Measurements from ENCODE around the gene PSMD4.
A peak's percentile ranks its signal among the peaks of the same experiment; 100 is the strongest.
"Not testable (repeated sequence)": the region's sequence is repeated elsewhere in the genome, so short reads cannot be mapped to it uniquely, and the experiment has no call there.

The PSMD4 gene

DNA sequence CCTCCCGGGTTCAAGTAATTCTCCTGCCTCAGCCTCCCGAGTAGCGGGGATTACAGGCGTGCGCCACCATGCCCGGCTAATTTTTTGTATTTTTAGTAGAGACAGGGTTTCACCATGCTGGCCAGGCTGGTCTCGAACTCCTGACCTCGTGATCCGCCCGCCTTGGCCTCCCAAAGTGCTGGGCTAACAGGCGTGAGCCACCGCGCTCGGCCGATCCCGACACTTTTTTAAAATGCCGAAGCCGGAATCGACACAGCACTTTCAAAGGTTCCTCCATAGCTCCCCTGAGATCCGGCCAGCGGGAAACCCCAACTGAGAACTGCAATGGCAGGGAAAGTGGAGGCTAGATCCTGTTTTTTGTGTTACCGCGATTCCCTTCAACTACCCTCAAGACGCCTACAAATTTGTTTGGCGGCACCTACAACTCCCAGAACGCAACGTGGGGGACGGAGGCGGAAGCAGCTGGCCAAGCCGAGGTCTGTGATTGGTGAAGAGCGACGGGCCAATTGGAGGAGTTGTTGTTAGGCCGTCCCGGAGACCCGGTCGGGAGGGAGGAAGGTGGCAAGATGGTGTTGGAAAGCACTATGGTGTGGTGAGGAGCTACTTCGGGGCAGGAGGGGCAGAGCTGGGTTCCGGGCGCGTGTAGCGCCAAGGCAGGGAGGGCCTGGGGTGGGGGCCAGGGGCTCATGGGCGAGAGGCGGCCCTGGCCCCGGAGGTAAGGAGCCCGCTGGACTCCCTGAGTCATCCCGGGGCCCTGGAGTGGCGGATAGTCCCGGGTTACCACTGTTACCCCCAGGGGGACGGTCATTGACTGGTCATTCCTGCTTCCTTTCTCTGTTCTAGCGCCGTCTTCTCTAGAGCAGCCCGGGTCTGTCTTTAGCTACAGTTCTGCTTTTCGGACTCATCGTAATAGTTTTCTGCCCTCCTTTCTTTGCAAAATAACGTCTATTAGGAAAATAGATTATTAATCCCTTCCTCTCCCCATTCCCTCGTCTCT is at the start of gene PSMD4:
Gene PSMD4, plus strand, starts transcription at position 518 of the 997 bp plus-strand sequence. Its CDS starts 49 bp downstream, at position 567.
- peak; percentile 85 to 88 for DNase-seq

DNA sequence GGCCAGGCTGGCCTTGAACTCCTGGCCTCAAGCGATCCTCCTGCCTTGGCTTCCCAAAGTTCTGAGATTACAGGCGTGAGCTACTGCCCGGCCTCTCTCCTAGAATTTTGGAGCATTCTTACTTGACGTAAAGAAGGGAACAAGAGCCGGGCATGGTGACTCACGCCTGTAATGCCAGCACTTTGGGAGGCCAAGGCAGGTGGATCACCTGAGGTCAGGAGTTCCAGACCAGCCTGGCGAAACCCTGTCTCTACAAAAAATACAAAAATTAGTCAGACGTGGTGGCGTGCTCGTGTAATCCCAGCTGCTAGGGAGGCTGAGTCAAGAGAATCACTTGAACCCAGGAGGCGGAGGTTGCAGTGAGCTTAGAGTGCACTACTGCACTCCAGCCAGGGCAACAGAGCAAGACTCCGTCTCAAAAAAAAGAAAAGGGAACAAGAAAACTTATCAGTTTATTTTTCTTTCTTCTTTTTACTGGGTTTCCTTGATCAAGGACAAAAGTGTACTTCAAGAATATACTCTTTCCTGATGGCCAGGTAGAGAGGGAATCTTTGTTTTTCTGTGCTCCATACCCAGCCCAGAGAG is 49.1 kb upstream of the PSMD4 start:
- not testable (repeated sequence) for DNase-seq

DNA sequence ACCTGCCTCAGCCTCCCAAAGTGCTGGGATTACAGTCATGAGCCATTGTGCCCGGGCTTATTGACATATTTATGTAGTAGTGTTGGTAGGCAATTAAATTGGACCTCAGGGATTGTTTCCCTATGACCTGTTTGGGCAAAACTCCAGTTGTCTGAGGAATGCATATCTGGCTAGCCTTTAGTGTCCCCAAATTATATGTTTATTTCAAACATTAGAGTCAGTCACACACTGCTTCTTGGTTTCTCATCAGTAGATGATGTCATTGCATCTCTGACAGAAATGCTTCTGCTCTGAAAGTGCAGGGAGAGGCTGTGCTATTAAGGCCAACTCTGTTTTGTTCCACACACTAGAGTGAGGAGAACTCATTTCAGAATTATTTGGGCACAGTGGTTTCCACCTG is 43.7 kb upstream of the PSMD4 start:
- no peak for DNase-seq

DNA sequence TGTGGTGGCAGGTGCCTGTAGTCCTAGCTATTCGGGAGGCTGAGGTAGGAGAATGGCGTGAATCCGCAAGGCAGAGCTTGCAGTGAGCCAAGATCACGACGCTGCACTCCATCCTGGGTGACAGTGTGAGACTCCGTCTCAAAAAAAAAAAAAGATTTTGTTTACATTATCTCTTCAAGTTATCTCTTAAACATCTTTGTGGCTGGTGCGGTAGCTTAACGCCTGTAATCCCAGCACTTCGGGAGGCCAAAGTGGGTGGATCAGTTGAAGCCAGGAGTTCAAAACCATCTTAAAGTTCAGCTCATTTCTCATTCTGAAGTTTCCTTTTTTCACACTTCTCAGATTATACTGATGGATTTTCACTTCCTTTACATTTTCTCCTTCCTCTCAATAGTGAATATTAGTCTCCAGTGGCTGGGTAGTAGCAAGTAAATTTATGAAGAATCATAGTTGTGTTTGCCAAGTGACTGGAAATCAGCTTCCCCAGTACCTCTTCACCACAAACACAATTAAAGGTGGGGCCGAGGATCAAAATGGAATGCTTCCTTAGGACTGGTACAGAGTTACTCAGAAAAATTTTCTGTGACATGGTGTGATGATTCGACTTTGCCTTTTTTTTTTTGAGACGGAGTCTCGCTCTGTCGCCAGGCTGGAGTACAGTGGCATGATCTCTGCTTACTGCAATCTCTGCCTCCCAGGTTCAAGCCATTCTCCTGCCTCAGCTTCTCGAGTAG is 42.4 kb upstream of the PSMD4 start:
- DNase-seq = no peak

DNA sequence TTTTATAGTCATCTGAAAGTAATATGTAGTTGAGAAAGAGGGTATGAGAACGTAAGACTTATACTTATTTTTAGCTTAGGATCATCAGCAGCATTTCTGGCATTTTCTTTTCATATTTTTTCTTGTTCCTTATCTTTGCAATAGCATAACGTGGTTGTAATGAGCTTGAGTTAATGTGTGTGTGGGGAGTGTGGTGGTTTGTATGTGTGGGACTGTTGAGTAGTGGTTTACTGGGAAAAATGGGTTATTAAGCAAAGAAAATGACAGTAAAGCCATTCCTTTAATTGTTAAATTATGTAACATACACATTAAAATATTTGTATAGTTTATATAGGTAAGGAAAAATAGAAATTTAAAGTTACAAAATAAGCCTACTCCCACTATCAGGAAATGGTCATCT is 41.0 kb upstream of the PSMD4 start:
- DNase-seq = no peak

DNA sequence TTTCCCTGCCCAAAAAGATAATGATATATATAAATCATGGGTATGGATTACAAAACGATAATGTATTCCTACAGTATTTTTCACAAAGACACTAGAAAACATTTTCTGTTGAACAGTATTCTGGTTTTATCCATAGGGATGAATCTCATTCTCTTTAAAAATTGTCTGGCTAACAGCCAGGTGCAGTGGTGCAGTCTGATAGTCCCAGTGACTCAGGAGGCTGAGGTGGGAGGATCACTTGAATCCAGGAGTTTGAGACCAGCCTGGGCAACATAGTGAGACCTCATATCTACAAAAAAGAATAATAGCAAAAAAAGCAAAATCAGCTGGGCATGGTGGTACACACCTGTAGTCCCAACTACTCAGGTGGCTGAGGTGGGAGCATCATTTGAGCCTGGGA is 32.9 kb upstream of the PSMD4 start:
- no peak for DNase-seq

DNA sequence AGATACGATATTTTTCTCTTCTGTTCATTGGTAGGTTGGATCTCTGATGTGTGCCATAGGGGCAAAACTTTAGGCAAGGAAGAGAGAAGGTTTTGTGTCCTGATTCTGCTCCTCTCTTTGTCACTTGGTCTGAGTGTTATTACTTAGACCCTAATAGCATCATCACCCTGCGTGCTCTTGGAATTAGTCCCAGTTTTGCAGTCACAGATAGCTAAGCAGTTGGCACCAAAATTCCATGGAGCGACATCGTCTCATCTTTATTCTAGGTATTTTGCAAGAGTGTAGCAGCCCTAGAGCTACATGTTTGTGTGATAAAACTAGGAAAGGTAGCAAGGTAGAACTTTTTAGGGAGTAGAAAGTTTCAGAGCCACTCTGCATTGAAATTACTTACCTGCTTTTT is 32.4 kb upstream of the PSMD4 start:
- DNase-seq = no peak

DNA sequence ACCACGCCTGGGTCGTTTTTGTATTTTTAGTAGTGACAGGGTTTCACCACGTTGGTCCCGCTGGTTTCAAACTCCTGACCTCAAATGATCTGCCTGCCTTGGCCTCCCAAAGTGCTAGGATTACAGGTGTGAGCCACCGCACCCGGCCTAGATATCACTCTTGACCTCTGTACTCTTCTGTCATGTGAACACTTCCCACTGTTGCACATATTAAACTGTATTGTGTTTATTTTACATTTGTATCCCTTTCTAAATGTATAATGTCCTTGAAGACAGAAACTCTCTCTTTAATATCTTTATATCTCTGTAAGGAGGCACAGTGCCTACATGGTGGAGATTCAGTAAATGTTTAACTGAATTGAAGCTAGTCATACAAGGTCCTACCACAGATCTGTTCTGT is 19.3 kb upstream of the PSMD4 start:
- DNase-seq = no peak

DNA sequence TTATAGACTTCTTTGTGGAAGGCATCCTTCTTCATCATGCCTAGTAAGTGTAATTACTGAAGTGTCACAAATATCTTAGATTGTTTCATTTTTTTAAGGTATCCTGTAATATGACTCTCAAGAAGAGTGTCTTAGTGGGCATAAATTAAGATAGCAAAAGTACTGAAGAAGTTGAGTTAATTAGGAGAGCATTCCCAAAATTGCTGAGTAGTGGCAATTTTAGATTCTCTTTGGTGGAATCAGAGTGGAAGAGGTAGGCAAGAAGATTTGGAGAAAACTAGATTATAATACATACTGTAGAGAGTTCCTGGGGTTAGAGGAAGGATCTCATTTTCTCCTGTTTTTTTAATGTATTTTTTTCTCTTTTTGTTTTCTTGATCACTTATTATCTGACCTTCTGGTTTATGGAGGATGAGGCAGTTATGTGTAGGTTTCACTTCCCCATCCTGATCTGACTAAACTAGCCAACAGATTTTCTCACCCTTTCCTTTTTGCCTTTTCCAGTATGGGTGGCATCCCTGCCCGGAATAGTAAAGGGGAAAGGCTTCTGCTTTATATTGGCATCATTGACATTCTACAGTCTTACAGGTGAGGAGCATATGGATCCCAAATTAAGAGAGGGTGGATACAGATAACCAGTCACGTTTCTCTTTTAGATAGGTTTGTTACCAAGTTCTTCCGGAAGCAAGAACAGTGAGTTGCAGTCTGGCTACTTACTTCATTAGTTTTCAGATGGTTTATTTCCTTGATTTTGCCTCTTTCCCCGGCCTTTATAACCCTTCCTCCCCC is 16.7 kb upstream of the PSMD4 start:
- no peak for DNase-seq

DNA sequence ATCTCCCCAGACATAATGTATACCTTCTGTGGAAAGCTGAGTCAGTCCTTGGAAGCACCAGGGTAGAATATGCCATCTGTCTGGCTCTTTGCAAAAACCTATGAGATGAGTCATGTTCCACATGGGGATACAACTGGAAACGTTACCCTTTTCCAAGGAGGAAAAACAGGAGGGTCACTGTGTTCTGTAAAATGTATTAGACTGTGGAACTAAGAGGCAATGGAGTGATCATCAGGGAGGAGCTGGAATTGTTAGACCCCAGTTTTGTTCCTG is 16.1 kb upstream of the PSMD4 start:
- DNase-seq = no peak

DNA sequence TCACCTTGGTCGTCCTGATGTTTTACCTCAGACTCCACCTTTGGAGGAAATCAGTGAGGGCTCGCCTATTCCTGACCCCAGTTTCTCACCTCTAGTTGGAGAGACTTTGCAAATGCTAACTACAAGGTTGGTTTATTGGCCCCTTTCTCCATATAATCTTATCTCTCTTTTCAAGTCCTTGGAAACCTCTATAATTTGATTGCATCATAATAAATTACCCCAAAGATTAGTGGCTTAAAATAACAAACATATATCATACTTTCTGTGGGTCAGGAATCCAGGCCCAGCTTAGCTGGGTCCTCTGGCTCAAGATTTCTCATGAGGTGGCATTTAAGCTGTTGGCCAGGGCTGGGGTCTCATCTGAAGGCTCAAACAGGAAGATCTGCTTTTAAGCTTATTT is 12.1 kb upstream of the PSMD4 start:
- no peak for DNase-seq

DNA sequence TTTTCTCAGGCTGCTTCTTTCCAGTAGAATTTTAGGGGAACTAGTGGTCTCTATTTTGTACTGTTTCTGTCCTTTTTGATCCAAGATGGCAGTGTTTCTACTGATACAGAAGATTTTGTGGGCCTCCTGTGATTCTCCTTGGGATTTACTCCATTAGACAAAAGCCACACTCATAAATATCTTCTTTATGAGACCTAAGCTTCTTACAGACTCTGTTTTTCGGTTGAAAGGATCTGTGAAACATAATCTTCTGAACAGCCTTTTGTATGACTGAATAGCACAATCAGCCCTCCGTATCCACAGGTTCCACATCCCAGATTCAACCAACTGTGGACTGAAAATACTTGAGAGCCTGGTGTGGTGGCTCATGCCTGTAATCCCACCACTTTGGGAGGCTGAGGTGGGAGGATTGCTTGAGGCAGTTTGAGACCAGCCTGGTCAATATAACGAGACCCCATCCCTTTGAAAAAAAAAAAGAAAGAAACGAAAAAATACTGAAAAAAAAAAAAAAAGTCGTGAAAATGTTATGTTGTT is 10.8 kb upstream of the PSMD4 start:
- DNase-seq = no peak

DNA sequence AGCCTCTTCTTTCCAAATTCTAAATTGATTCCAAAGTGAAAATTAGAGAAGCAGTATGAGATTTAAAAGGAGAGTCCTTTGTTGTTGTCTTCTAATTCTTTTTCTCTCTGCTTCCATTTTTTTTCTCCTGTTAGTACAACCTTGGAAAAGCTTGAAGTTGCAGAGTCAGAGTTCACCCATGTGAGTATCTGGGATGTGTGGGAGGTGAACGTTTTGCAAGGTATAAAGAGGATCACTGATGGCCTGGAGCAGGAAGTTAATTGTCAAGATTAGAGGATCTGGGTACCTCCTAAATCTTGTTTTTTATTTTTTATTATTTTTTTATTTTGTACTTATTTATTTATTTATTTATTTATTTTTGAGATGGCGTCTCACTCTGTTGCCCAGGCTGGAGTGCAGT is 7.7 kb upstream of the PSMD4 start:
- DNase-seq = no peak

DNA sequence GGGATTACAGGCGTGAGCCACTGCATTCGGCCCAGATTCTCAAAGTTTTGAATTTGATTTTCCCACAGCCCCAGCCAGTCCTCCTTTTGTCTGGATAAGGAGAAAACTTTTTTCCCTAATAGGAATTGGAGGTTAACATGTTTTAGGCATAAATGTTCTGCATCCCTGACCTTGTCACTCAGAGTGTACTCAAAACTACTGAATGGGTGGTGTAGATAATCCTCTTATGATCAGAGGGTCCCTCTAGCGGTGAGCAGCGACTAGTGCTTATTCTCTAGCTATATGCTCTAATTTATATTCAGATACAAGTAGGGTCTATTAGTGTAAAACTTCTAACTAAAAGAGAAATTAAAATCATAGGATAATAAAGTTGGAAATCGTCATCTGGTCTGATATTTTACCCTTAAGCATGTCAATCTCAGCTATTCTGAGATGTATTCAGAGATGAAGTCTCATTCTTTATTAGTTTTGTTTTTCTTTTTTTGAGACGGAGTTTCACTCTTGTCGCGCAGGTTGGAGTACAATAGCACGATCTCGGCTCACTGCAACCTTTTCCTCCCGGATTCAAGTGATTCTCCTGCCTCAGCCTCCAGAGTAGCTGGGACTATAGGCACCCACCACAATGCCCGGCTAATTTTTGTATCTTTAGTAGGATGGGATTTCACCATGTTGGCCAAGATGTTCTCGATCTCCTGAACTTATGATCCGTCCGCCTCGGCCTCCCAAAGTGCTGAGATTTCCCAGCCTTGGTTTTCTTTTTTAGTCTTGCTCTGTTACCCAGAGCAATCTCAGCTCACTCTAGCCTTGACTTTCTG is 2.7 kb upstream of the PSMD4 start:
- DNase-seq = peak; percentile 44 to 50

DNA sequence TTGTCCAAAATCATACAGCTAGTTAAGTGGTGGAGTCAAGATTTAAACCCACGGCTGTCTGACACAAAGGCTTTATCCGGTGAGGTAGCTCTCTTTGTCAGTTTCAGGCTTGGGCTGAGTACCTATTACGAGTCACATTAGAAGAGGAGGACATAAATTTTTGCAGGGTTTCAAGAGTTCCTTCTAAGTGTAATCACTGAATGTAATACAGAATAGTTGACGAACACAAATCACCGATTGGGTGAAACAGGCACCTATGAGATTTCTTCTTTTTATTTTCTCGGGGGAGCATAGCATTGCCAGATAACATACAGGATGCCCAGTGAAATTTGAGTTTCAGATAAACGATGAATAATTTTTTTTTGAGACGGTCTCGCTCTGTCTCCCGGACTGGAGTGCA is 847 bp downstream of the PSMD4 start:
- no peak for DNase-seq

DNA sequence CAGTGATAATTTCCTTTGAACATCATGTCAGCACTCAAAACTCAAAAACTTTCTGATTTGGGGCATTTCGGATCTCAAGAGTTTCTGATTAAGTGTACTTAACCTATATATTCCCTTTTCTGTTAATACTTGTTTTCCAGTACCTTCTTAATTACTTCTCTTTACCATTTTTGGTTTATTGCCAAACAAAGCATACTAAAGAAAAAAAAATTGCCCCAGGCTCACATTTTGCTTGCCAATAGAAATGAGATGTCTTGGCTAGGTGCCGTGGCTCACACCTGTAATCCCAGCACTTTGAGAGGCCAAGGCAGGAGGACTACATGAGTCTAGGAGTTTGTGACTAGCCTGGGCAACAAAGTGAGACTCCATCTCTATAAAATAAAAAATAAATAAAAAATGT is 4.8 kb downstream of the PSMD4 start:
- DNase-seq = no peak

DNA sequence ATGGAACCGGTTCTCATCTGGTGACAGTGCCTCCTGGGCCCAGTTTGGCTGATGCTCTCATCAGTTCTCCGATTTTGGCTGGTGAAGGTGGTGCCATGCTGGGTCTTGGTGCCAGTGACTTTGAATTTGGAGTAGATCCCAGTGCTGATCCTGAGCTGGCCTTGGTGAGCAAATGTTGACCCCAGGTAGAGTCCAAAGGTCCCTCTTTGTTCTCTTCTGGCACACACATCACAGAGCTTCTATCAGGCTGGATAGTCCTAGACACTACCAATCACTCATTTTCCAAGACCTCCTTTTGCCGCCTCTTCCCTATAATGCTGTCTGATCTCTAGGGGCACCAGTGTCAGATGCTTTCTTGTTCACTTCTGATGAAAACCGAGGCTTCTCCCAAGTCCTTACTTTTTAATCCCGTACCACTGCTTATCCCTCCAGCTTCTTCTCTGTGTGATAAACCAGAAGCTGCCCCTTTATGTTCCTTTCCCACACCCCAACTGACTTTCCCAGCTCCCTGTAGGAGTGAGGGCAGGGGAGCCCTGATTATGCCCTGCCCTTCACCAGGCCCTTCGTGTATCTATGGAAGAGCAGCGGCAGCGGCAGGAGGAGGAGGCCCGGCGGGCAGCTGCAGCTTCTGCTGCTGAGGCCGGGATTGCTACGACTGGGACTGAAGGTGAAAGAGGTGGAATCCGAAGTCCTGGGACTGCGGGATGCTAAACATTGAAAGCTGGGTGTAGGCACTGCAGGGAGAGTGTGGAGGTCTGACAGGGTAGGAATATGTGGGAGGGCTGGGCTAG is 11.1 kb downstream of the PSMD4 start:
- DNase-seq = no peak

DNA sequence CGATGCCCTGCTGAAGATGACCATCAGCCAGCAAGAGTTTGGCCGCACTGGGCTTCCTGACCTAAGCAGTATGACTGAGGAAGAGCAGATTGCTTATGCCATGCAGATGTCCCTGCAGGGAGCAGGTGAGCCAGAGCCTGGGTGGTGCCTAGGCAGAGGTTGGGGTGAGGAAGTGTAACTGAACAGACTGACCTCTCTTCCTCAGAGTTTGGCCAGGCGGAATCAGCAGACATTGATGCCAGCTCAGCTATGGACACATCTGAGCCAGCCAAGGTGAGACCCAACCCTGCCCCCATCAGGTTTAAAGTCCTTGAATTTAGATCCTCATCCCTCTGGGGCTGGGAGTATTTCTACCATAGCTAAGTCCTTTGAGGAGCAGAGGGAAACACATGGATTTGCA is 11.8 kb downstream of the PSMD4 start:
- DNase-seq = no peak

DNA sequence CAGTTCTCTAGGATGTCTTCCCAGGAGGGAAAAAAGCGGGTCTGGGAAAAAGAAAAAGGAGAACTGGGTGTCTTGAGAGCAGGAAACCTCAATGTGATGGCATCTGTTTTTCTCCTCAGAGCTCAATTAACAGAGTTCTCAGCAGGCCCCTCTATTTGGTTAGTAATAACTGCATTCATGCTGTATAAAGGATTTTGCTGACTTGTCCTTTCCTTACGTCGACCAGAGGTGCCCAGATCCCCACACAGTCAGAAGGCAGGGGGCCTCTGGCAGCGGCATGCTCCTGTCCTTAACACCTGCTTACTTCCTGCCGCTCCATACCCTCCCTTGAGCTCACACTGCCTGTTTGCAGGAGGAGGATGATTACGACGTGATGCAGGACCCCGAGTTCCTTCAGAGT is 12.3 kb downstream of the PSMD4 start:
- DNase-seq = no peak

DNA sequence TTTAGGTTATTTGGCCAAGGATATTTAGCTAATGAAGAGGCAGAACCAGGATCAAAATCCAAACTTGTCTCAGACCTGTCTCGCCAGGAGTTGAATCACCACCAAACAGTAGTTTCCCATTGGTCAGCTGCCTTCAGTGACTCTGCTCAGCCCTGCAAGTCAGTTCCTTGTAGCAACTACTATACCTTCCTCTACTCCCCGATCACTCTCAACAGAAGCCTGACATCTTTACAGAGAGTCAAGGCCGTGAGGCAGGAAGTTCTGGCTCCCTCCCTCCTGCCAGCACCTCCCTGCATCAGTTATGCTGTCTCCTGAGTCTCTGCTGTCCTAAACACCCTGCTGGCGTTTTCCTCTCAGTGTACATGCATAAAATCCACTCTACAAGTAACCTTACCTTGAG is 13.2 kb downstream of the PSMD4 start:
- DNase-seq = no peak

DNA sequence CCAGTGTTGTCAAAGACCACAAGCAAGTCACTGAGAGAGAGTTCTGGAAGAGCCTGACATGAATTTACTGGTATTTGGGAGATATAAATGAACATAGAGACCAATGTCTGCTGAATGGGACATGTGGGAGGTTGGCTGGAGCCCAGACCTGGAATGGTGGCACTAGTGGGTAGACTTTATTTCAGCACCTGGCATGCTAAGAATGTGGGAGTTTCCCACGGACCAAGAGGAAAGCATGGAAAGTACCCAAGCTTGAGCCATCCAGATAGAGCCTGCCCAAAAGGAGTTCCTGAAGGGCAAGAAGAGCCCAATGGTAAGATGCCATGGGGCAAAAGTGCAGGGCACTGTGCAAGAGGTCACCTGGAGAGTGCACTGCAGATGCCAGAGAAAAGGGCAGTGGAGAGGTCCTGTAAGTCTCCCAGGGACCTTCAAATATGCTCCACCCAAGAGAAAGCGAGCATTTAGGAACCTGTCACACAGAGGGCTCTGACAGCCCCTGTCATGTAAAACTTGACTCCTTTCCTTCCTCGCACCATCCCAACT is 19.5 kb downstream of the PSMD4 start:
- DNase-seq = no peak

Measured in stimulated activated CD4-positive, alpha-beta T cell treated with anti-CD3 and anti-CD28 coated beads, Interleukin-2, amount 100 ng/mL, for 48 hours (primary cell).